ENCODE results near the gene YY1AP1. TPM values are rescaled to one million over a fixed set of nuclear protein-coding genes. Genes with fewer than 3 reads are reported as not detected.
"Not testable (repeated sequence)": the region's sequence is repeated elsewhere in the genome, so short reads cannot be mapped to it uniquely, and the experiment has no call there.

YY1AP1 gene
- polyA plus RNA-seq, 2 of the 4 experiments (the other 2 are of a cell fraction) = 34.2 to 91.5 TPM

- no peak for TF ChIP-seq REST (IDR thresholded peaks at IDR 0.05)
Observed at GRCh38 chr1:155636397-155637153, 52.0 kb downstream of the YY1AP1 start (continued).

GRCh38 chr1:155626428-155626827 lies 62.1 kb downstream of the YY1AP1 start:
- ATAC-seq; H3K27ac ChIP-seq; POLR2A ChIA-PET; H3K4me3 ChIP-seq; H3K4me2 ChIP-seq; CTCF ChIA-PET; DNase-seq (ENCODE audit: low read depth in 1 of 2, low spot score in 1 of 2); FAIRE-seq; H3K9me3 ChIP-seq; H3K4me1 ChIP-seq: not testable (repeated sequence)
- WGBS (ENCODE audit: missing lambda C conversion rate) = 79% methylated on average over 4 of the region's 7 CpGs

GRCh38 chr1:155623357-155623756 lies 65.2 kb downstream of the YY1AP1 start:
- ATAC-seq (no peak), FAIRE-seq (no peak), DNase-seq (ENCODE audit: low read depth in 1 of 2, low spot score in 1 of 2) (no peak)
- 12% methylated on average over 1 of the region's 1 CpG for WGBS (ENCODE audit: missing lambda C conversion rate)
- Histone ChIP-seq H3K27ac (no peak overlapping the region), H3K4me1 (no peaks in the 10 kb centered on the region), H3K4me2 (no peak overlapping the region), H3K9me3 (no peaks in the 10 kb centered on the region), H3K4me3 (no peak overlapping the region)
- POLR2A ChIA-PET = no interaction called here
- CTCF ChIA-PET = interaction anchor here (1.3 kb wide), 1 partner anchor 25 kb away, joined by 3 read pairs; no protein-coding TSS in a partner anchor
- TF ChIP-seq ESRRA (IDR thresholded peaks at IDR 0.05; ENCODE audit: borderline replicate concordance, low read length) = no peak
- no peak for TF ChIP-seq FOSB (CRISPR knock-in tag; IDR thresholded peaks at IDR 0.05)
- TF ChIP-seq MAX (IDR thresholded peaks at IDR 0.05) = no peak
- no peak for TF ChIP-seq CBX8 (IDR thresholded peaks at IDR 0.05)
- TF ChIP-seq NR3C1 (IDR thresholded peaks at IDR 0.05) = no peak
- no peak for TF ChIP-seq E2F6 (IDR thresholded peaks at IDR 0.05; ENCODE audit: borderline replicate concordance, low read depth)
- no peak for TF ChIP-seq ATOH8 (CRISPR knock-in tag; IDR thresholded peaks at IDR 0.05; ENCODE audit: low read depth)
- peak; percentile 13 for TF ChIP-seq MAFK (IDR thresholded peaks at IDR 0.05; ENCODE audit: partially characterized antibody)
- no peak for TF ChIP-seq JUN (IDR thresholded peaks at IDR 0.05)

GRCh38 chr1:155622191-155622590 lies 66.4 kb downstream of the YY1AP1 start:
- FAIRE-seq (no peak), DNase-seq (ENCODE audit: low read depth in 1 of 2, low spot score in 1 of 2) (no peak), ATAC-seq (no peak)
- Histone ChIP-seq H3K9me3 (no peaks in the 10 kb centered on the region), H3K4me1 (no peaks in the 10 kb centered on the region), H3K4me3 (no peak overlapping the region), H3K4me2 (no peak overlapping the region), H3K27ac (no peak overlapping the region)
- WGBS (ENCODE audit: missing lambda C conversion rate) = 18% methylated on average over 2 of the region's 2 CpGs
- ChIA-PET CTCF (interaction anchor here (0.6 to 1.3 kb wide), 3 partner anchors 26 to 372 kb away, joined by 3 read pairs; no protein-coding TSS in a partner anchor), POLR2A (interaction anchor here (0.9 kb wide), 1 partner anchor 13 kb away, joined by 4 read pairs; no protein-coding TSS in a partner anchor)
- TF ChIP-seq E2F6 (IDR thresholded peaks at IDR 0.05; ENCODE audit: borderline replicate concordance, low read depth) (no peak), HES2 (IDR thresholded peaks at IDR 0.05) (no peak), BHLHE40 (IDR thresholded peaks at IDR 0.05; ENCODE audit: low read depth, low read length) (no peak), FOXS1 (CRISPR knock-in tag; IDR thresholded peaks at IDR 0.05) (no peak), CBX2 (IDR thresholded peaks at IDR 0.05; ENCODE audit: borderline replicate concordance, low read depth) (no peak), CBX8 (IDR thresholded peaks at IDR 0.05) (no peak), MAFK (IDR thresholded peaks at IDR 0.05; ENCODE audit: partially characterized antibody) (no peak), PBX3 (IDR thresholded peaks at IDR 0.05) (no peak), RARB (CRISPR knock-in tag; IDR thresholded peaks at IDR 0.05) (no peak), BCL3 (IDR thresholded peaks at IDR 0.05) (no peak)

GRCh38 chr1:155613226-155613625 lies 75.3 kb downstream of the YY1AP1 start:
- FAIRE-seq; H3K27ac ChIP-seq; H3K9me3 ChIP-seq; POLR2A ChIA-PET; DNase-seq (ENCODE audit: low read depth in 1 of 2, low spot score in 1 of 2); H3K4me1 ChIP-seq; H3K4me3 ChIP-seq; ATAC-seq; H3K4me2 ChIP-seq; CTCF ChIA-PET: not testable (repeated sequence)
- WGBS (ENCODE audit: missing lambda C conversion rate) = 100% methylated on average over 1 of the region's 2 CpGs

Measured in A549 (cell line).